K562 (cell line): ENCODE measurements around the gene ATP8B4. TPM values are rescaled to one million over a fixed set of nuclear protein-coding genes. Genes with fewer than 3 reads are reported as not detected.

ENCODE experiments used
- ATAC-seq: fragments of 200-7000 bp; cut with Tn5 transposase; 3 replicates; pipeline ENCODE4 v1.9.1; 2020; ENCODE audit warnings: moderate library complexity
- BruUV-seq: library from RNA; stranded (reverse); fragments of 400-500 nt; replicated peaks from 2 replicates; lab custom pipeline; 2021; lab: Mats Ljungman, UMichigan
- CTCF ChIA-PET: fragments of 300-600 bp; formaldehyde crosslinking; extraction: SDS; loops from one replicate; lab custom pipeline; 2021; ENCODE audit warnings: low intra/inter-chr PET ratio; lab: Yijun Ruan, JAX
- POLR2A ChIA-PET: fragments of 300-600, 350-650 bp; sonication (Branson Sonifier 250); formaldehyde crosslinking; extraction: SDS; loops from one replicate; lab custom pipeline; 2021; ENCODE audit warnings: antibody characterized with exemption, inconsistent platforms; lab: Yijun Ruan, JAX
- DNase-seq, 4 experiments: peaks; one replicate each; pipeline versions ENCODE4 v3.0.0 to v3.0.0-alpha.2; 2011 to 2018; ENCODE audit warnings: low spot score in 3 of 4, mixed read lengths in 3 of 4; ENCODE audit errors: extremely low read depth in 1 of 4
- FAIRE-seq: peaks from 2 replicates; lab custom pipeline; 2011; peaks lifted over from hg19 to GRCh38; lab: Jason Lieb, UNC
- H2AFZ ChIP-seq: 2 replicates; pipeline ENCODE4 v1.6.0; 2011; ENCODE audit warnings: low read depth, low read length, control low read depth, inconsistent platforms
- H3K27ac ChIP-seq: fragments of 200-600 bp; 3 replicates; pipeline ENCODE4 v1.8.0; 2011; ENCODE audit warnings: low read depth, mild to moderate bottlenecking, control low read depth, inconsistent platforms, low read length, moderate library complexity, mixed read lengths; ENCODE audit errors: extremely low read depth
- H3K27me3 ChIP-seq, 2 experiments: fragments of 300-600 bp in 1 of 2; 2 replicates in 1 of 2; 3 replicates in 1 of 2; pipeline versions ENCODE4 v1.6.0 to v1.8.0; 2011; ENCODE audit warnings: inconsistent platforms in 2 of 2, low read length in 2 of 2, mild to moderate bottlenecking in 1 of 2, mixed read lengths in 1 of 2, moderate library complexity in 1 of 2; ENCODE audit not compliant: control insufficient read depth in 2 of 2, insufficient read depth in 2 of 2
- H3K36me3 ChIP-seq: fragments of 300-600 bp; 3 replicates; pipeline ENCODE4 v1.8.0; 2011; ENCODE audit warnings: mild to moderate bottlenecking, low read length, inconsistent platforms; ENCODE audit not compliant: control insufficient read depth, insufficient read depth
- H3K4me1 ChIP-seq, 2 experiments: fragments of 200-600 bp in 1 of 2; replicated peaks in 1 of 2; 2 replicates in 1 of 2; 3 replicates in 1 of 2; pipeline versions ENCODE4 v1.5.1 to v1.8.0; 2011; ENCODE audit warnings: inconsistent platforms in 2 of 2, low read length in 2 of 2, mild to moderate bottlenecking in 1 of 2, mixed read lengths in 1 of 2, moderate library complexity in 1 of 2; ENCODE audit not compliant: control insufficient read depth in 2 of 2, insufficient read depth in 2 of 2
- H3K4me2 ChIP-seq: 2 replicates; pipeline ENCODE4 v1.6.1; 2011; ENCODE audit warnings: low read length, control low read depth, inconsistent platforms, mixed read lengths; ENCODE audit not compliant: insufficient read depth
- H3K4me3 ChIP-seq: fragments of 200-600 bp; sonication (generic), shearing (Covaris generic); 2 replicates; pipeline ENCODE4 v1.5.1; 2016; ENCODE audit warnings: control low read depth, inconsistent platforms
- H3K79me2 ChIP-seq: fragments of 200-600 bp; 3 replicates; pipeline ENCODE4 v1.8.0; 2011; ENCODE audit warnings: low read length, inconsistent platforms; ENCODE audit not compliant: control insufficient read depth, insufficient read depth
- H3K9ac ChIP-seq, 2 experiments: 2 replicates each; pipeline versions ENCODE4 v1.6.0 to v1.6.1; 2011; ENCODE audit warnings: low read depth in 2 of 2, low read length in 2 of 2, control low read depth in 1 of 2, inconsistent platforms in 1 of 2, mild to moderate bottlenecking in 1 of 2, mixed read lengths in 1 of 2; ENCODE audit not compliant: insufficient read depth in 1 of 2
- H3K9me1 ChIP-seq: one replicate; pipeline ENCODE4 v1.6.0; 2011; ENCODE audit warnings: inconsistent platforms, mild to moderate bottlenecking, low read length, moderate library complexity; ENCODE audit not compliant: control insufficient read depth, insufficient read depth
- H3K9me3 ChIP-seq: replicated peaks from 2 replicates; pipeline ENCODE4 v1.5.1; 2011; ENCODE audit warnings: low read depth, low read length, inconsistent platforms; ENCODE audit not compliant: control insufficient read depth, insufficient read depth
- H4K20me1 ChIP-seq: replicated peaks from 2 replicates; pipeline ENCODE4 v1.6.1; 2011; ENCODE audit warnings: low read length, inconsistent platforms, mixed read lengths; ENCODE audit not compliant: control insufficient read depth, insufficient read depth
- ELK3 ChIP-seq: fragments of 450-650 bp; formaldehyde crosslinking; IDR thresholded peaks from 2 replicates; pipeline ENCODE4 v1.4.0; 2020; ENCODE audit warnings: mild to moderate bottlenecking
- KDM1A ChIP-seq, 2 experiments: fragments of 450-650 bp; IDR thresholded peaks; 2 replicates each; pipeline ENCODE4 v1.6.1; 2016; ENCODE audit warnings: mild to moderate bottlenecking in 2 of 2
- NR2C2 ChIP-seq, 2 experiments: fragments of 200-800 bp in 1 of 2; sonication (Bioruptor generic) in 1 of 2; sonication (generic) in 1 of 2; formaldehyde crosslinking in 1 of 2; IDR thresholded peaks; 2 replicates each; pipeline versions ENCODE4 v1.6.1 to v1.8.0; 2016 to 2022; ENCODE audit warnings: mild to moderate bottlenecking in 1 of 2, missing compliant biosample characterization in 1 of 2, missing genetic modification characterization in 1 of 2, missing genetic modification reagents in 1 of 2
- WGBS: fragments of 100-300 bp; shearing (Covaris generic); methylation state at CpG from one replicate; pipeline ENCODE4 v1.1.6; 2016; ENCODE audit warnings: low coverage, mixed read lengths; ENCODE audit not compliant: insufficient coverage; ENCODE audit errors: missing lambda C conversion rate; 5-methylcytosine and 5-hydroxymethylcytosine counted together
- in situ Hi-C: fragments of 300-500 bp; cut with MboI; formaldehyde crosslinking; loops from 4 replicates; pipeline ENCODE4 v1.15.0; 2018; ENCODE audit warnings: inconsistent platforms, mixed read lengths
- intact Hi-C: fragments of 100-400 bp; cut with micrococcal nuclease; formaldehyde crosslinking; loops from 2 replicates; pipeline ENCODE4 v1.14.2; 2022
- polyA plus RNA-seq, 8 experiments: library from polyadenylated mRNA; depleted of rRNA in 4 of 8; stranded (reverse) in 5 of 8; unstranded in 3 of 8; fragments of >200 nt; fragmentation: Nextera tagmentation in 2 of 8; fragmentation: Illumina TruSeq in 1 of 8; extraction: Ambion mirVana in 2 of 8; extraction: Trizol in 1 of 8; gene quantifications; 2 replicates each; pipeline versions ENCODE4 v1.2.1 to v1.2.3, GENCODE V29; 2011 to 2014; ENCODE audit warnings: inconsistent platforms in 1 of 8, missing spikeins in 1 of 8
- total RNA-seq, 7 experiments: library from RNA; depleted of rRNA in 6 of 7; stranded (reverse); fragments of >200 nt in 6 of 7; fragmentation: Illumina TruSeq in 2 of 7; extraction: Trizol in 2 of 7; gene quantifications; 2 replicates each; pipeline versions ENCODE4 v1.2.1 to v1.2.3, GENCODE V29; 2011 to 2021; ENCODE audit warnings: low replicate concordance in 1 of 7

The ATP8B4 gene
- total and polyA plus RNA-seq, 9 of the 15 experiments (the other 6 are each of a cell fraction or from before 2014, with no cell fraction given) = 0.14 to 2.5 (median 0.44) TPM

GRCh38 chr15:49990835-49991545 is 128.0 kb downstream of the ATP8B4 start:
- no TSS peak for BruUV-seq
- TF ChIP-seq KDM1A (IDR thresholded peaks at IDR 0.05) = no peak
- no peak for TF ChIP-seq ELK3 (CRISPR knock-in tag)
- no peak for TF ChIP-seq NR2C2 (CRISPR knock-in tag; IDR thresholded peaks at IDR 0.05)
- TF ChIP-seq NR2C2 (tag; IDR thresholded peaks at IDR 0.05) = no peak
- under 1% methylated on average over 6 of the region's 6 CpGs for WGBS

More at GRCh38 chr15:49990835-49991545, 128.0 kb downstream of the ATP8B4 start:
- in situ Hi-C loops (no loop called here), intact Hi-C loops (no loop called here)
- Histone ChIP-seq H3K27ac (no peak overlapping the region), H4K20me1 (no peaks in the 10 kb centered on the region), H3K79me2 (no peaks in the 10 kb centered on the region), H3K9me3 (no peaks in the 10 kb centered on the region), H3K9ac (no peak overlapping the region), H3K36me3 (no peaks in the 10 kb centered on the region), H3K27me3 (no peaks in the 10 kb centered on the region; a peak in 1 of 5 replicates), H3K4me3 (no peak overlapping the region), H3K4me1 (no peaks in the 10 kb centered on the region; a peak in 1 of 5 replicates), H2AFZ (no peak overlapping the region), H3K9me1 (no peaks in the 10 kb centered on the region), H3K4me2 (no peak overlapping the region)
- DNase-seq = no peak
- FAIRE-seq = no peak
- ChIA-PET POLR2A (no interaction called here), CTCF (no interaction called here)
- no peak for ATAC-seq
